Suprapubic skin (tissue), 4 donors: ENCODE measurements around the gene CLEC2B.

ENCODE experiments used
- EP300 ChIP-seq: sonication (generic); formaldehyde crosslinking; IDR thresholded peaks from one replicate; pipeline ENCODE4 v1.6.1; 2017; ENCODE audit warnings: antibody characterized with exemption
- POLR2A ChIP-seq, 2 donors: fragments of 450-650 bp; IDR thresholded peaks; one replicate each; pipeline ENCODE4 v1.6.1; 2017; ENCODE audit warnings: antibody characterized with exemption in 2 of 2, mild to moderate bottlenecking in 2 of 2, moderate library complexity in 2 of 2
- POLR2AphosphoS5 ChIP-seq, 3 donors: sonication (generic); formaldehyde crosslinking; IDR thresholded peaks; one replicate each; pipeline ENCODE4 v1.6.1; 2017; ENCODE audit warnings: antibody characterized with exemption in 3 of 3
- TF ChIP-seq, protein P1 (sequence below), 2 donors: fragments of 200-600 bp in 1 of 2; fragments of 450-650 bp in 1 of 2; sonication (generic) in 1 of 2; IDR thresholded peaks; one replicate each; pipeline ENCODE4 v1.5.1; 2016 to 2019; ENCODE audit warnings: antibody characterized with exemption in 2 of 2, mild to moderate bottlenecking in 1 of 2, moderate library complexity in 1 of 2

DNA sequence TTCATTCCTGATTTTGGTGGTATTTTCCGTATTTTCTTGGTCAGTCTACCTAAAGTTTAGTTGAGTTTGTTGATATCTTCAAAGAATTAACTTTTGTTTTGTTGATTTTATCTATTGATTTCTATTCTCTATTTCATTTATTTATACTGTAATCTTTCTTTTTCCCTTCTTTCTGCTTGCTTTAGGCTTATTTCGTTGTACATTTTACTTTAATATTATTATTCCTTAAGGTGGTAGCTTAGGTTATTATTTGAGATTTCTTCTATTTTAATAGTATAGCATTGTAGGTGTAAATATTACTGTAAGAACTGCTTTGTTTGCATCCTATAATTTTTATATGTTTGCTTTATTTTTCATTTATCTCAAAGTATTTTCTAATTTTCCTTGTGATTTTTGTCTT is 63.3 kb downstream of the CLEC2B start:
- TF ChIP-seq, protein P1, sequence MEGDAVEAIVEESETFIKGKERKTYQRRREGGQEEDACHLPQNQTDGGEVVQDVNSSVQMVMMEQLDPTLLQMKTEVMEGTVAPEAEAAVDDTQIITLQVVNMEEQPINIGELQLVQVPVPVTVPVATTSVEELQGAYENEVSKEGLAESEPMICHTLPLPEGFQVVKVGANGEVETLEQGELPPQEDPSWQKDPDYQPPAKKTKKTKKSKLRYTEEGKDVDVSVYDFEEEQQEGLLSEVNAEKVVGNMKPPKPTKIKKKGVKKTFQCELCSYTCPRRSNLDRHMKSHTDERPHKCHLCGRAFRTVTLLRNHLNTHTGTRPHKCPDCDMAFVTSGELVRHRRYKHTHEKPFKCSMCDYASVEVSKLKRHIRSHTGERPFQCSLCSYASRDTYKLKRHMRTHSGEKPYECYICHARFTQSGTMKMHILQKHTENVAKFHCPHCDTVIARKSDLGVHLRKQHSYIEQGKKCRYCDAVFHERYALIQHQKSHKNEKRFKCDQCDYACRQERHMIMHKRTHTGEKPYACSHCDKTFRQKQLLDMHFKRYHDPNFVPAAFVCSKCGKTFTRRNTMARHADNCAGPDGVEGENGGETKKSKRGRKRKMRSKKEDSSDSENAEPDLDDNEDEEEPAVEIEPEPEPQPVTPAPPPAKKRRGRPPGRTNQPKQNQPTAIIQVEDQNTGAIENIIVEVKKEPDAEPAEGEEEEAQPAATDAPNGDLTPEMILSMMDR (IDR thresholded peaks at IDR 0.05): no peak
- no peak for TF ChIP-seq POLR2A (IDR thresholded peaks at IDR 0.05)
- no peak for TF ChIP-seq POLR2AphosphoS5 (IDR thresholded peaks at IDR 0.05)
- TF ChIP-seq EP300: no peak
